Osteocyte (in vitro differentiated cells): Measurements from ENCODE around the gene AP5Z1. TPM values are rescaled to one million over a fixed set of nuclear protein-coding genes. Genes with fewer than 3 reads are reported as not detected.

ENCODE experiments used
- DNase-seq: peaks from one replicate; pipeline ENCODE4 v3.0.0; 2021; ENCODE audit warnings: mixed read lengths; ENCODE audit not compliant: unreplicated experiment; ENCODE audit errors: extremely low spot score
- H3K27ac Mint-ChIP-seq: one replicate; pipeline ENCODE4 v1.8.0; 2021; ENCODE audit warnings: mild to moderate bottlenecking, mixed read lengths; ENCODE audit not compliant: unreplicated experiment
- H3K27me3 Mint-ChIP-seq: one replicate; pipeline ENCODE4 v1.8.0; 2021; ENCODE audit warnings: mixed read lengths; ENCODE audit not compliant: unreplicated experiment
- H3K36me3 Mint-ChIP-seq: one replicate; pipeline ENCODE4 v1.8.0; 2021; ENCODE audit warnings: mixed read lengths; ENCODE audit not compliant: unreplicated experiment
- H3K4me1 Mint-ChIP-seq: one replicate; pipeline ENCODE4 v1.8.0; 2021; ENCODE audit warnings: mixed read lengths; ENCODE audit not compliant: unreplicated experiment
- H3K4me3 Mint-ChIP-seq: one replicate; pipeline ENCODE4 v1.8.0; 2021; ENCODE audit warnings: mild to moderate bottlenecking, moderate library complexity, mixed read lengths; ENCODE audit not compliant: unreplicated experiment
- H3K9me3 Mint-ChIP-seq: one replicate; pipeline ENCODE4 v1.8.0; 2021; ENCODE audit warnings: mixed read lengths; ENCODE audit not compliant: unreplicated experiment
- total RNA-seq: library from RNA; stranded (reverse); gene quantifications from 2 replicates; pipeline ENCODE4 v1.2.1, GENCODE V29; 2021
- TF ChIP-seq, protein P1 (sequence below): fragments of 200-600 bp; sonication (generic); IDR thresholded peaks from 2 replicates; pipeline ENCODE4 v1.5.0; 2021; ENCODE audit warnings: antibody characterized with exemption, mild to moderate bottlenecking, moderate library complexity

AP5Z1 gene
- total RNA-seq, 1 donor from 2014 or later, result 50.2 TPM

DNA sequence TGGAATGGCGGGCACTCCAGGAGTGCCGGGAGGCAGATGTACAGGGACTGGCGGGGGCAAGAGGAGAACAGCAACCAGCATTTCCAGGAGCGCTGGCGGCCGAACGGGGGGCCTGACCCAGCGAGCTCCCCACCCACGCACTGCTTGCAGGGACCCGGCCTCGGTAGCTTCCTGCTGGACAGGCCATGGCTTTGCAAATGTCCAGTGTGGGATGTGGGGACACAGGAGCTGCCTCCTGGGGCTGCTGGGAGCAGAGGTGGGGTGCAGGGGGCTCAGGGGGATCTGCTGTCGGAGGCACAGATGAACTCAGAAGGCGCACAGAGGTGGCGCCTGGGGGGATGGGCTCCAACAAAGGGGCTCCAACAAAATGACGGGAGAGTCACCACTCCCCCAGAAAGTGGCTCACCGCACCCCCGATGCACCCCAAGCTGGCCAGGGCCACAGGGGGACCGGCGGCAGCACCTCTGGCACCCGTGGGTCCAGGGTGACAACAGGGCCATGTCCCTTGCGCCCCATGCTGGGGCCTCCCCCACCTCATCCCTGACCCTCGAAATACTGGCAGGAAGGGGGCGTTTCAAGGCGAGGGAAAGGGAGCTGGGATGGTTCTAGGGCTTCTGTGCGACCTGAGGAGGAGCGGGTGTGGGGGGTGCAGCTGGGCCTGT is 41.1 kb downstream of the AP5Z1 start:
- Mint-ChIP-seq H3K27ac (no peak overlapping the region), H3K36me3 (no peaks in the 10 kb centered on the region), H3K9me3 (peaks cover 13% of the 10 kb centered on the region), H3K4me3 (no peak overlapping the region), H3K4me1 (no peaks in the 10 kb centered on the region), H3K27me3 (no peaks in the 10 kb centered on the region)
- DNase-seq, result no peak
- TF ChIP-seq, protein P1, sequence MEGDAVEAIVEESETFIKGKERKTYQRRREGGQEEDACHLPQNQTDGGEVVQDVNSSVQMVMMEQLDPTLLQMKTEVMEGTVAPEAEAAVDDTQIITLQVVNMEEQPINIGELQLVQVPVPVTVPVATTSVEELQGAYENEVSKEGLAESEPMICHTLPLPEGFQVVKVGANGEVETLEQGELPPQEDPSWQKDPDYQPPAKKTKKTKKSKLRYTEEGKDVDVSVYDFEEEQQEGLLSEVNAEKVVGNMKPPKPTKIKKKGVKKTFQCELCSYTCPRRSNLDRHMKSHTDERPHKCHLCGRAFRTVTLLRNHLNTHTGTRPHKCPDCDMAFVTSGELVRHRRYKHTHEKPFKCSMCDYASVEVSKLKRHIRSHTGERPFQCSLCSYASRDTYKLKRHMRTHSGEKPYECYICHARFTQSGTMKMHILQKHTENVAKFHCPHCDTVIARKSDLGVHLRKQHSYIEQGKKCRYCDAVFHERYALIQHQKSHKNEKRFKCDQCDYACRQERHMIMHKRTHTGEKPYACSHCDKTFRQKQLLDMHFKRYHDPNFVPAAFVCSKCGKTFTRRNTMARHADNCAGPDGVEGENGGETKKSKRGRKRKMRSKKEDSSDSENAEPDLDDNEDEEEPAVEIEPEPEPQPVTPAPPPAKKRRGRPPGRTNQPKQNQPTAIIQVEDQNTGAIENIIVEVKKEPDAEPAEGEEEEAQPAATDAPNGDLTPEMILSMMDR, result no peak

DNA sequence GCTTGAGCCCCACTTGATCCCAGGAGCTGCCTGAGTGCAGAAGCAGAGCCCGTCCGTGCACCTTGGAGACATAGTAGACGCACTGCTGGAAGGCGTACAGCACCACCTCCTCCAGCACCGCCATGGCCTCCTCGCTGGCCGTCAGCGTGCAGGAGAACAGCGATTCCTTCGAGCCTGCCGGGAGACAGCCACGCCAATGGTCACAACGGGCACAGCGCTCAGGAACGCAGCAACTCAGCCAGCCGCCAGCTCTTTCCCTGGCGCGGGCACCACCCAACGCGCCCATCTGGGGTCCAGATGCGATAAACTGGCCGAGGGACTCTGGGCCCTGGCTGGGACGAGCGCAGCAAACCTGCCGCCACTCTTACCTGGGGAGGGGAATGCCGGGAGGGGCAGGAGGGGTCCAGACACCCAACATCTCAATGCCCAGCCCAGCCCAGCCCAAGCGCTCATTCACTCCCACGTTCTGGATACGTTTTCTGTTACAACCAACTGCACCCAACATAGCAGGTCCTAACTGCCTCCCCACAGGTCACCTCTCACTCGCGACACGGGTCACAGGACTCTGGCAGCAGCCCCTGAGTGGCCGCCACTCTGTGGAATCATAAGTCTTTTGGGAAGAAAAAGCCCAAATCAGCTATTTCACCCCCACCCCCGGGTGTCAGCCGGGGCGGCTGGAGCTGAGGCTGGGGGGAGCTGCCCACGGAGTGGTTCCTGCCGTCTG is 41.9 kb downstream of the AP5Z1 start:
- H3K4me1 Mint-ChIP-seq, result no peaks in the 10 kb centered on the region
- TF ChIP-seq, protein P1, result no peak
- no peaks in the 10 kb centered on the region for H3K36me3 Mint-ChIP-seq
- peaks cover 13% of the 10 kb centered on the region for H3K9me3 Mint-ChIP-seq
- DNase-seq, result no peak
- no peaks in the 10 kb centered on the region for H3K27me3 Mint-ChIP-seq
- H3K4me3 Mint-ChIP-seq, result no peak overlapping the region
- no peak overlapping the region for H3K27ac Mint-ChIP-seq

DNA sequence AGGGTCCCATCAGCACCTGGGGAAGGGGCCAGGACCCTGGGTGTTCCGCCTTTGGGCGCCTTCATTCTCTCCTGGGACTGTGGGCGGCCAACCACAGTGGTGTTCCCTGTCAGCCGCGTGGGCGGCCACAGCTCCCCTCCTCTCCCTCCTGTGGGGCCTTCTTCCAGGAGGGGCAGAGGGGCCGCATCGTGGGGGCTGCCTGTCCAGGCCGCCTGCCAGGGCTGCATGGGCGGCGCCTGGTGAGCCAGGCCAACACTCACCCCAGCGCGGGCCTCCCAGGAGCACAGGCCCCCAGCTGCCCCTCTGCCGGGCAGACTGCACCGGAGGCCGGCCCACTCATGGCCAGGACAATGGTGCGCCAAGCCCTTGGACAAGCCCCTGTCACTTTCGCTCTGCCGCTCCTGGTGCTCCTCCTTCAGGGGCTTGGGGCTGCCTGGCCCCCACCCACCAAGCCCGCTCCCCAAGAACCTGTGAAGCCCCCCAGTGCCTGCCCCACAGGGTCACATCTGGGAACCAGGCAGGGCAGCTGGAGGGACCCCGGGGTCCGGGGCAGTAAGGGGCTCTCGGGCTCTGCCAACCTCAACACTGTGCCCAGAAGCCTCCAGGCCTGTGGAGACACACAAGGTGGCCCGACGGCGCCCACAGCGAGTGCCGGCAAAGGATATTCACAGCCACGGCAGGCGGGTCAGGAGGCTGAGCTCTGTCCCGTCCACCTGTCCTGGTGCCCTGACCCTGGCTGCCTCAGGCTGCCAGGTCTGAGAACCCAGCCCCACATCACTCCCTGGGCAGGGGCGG is 42.8 kb downstream of the AP5Z1 start:
- H3K9me3 Mint-ChIP-seq, result peaks cover 5% of the 10 kb centered on the region
- H3K27me3 Mint-ChIP-seq, result no peaks in the 10 kb centered on the region
- H3K36me3 Mint-ChIP-seq, result no peaks in the 10 kb centered on the region
- no peaks in the 10 kb centered on the region for H3K4me1 Mint-ChIP-seq
- TF ChIP-seq, protein P1, result no peak
- H3K4me3 Mint-ChIP-seq, result no peak overlapping the region
- no peak for DNase-seq
- H3K27ac Mint-ChIP-seq, result no peak overlapping the region

DNA sequence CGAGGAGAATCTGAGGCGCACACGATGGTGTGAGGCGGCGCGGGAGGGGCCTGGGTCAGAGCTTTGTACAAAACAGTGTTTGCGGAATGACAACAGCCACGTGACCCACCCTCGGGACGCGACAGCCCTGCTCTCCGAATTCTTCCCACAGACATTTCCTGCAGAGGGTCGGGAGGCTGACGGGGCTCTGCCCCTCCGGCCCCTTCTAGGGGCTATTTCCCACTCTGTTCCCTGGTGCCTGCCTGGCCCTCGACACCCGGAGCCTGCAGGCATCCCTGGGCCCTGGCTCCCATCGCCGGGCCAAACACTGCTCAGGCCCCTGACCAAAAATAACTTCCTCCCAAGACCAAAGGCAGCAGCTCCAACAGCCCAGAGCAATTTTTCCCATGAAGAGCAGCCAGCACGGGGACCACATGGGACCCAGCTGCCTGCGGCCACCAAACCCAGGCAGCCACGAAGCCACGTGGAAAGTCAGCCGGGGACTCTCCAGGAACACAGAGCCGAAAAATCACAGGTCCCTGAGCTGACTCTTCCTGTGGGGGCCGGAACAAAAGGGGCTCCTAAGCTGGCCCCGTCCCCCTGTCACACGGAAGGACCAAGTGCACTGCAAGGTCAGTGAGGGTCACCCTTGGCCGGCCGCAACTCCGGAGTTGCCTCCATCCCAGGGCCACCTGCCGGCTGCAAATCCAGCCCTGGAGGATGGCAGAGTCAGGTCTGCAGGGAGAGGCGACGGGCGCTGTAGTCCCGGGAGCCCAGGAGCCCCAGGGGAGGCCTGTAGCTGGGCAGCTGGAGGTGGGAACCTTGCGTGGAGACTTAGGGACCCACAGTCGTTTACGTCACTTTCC is 44.4 kb downstream of the AP5Z1 start:
- no peak overlapping the region for H3K27ac Mint-ChIP-seq
- no peak overlapping the region for H3K4me3 Mint-ChIP-seq
- TF ChIP-seq, protein P1, result no peak
- H3K36me3 Mint-ChIP-seq, result no peaks in the 10 kb centered on the region
- no peaks in the 10 kb centered on the region for H3K9me3 Mint-ChIP-seq
- H3K4me1 Mint-ChIP-seq, result no peaks in the 10 kb centered on the region
- no peaks in the 10 kb centered on the region for H3K27me3 Mint-ChIP-seq
- DNase-seq, result no peak
